Keratinocyte (primary cell): ENCODE data around the gene EPHB2. TPM values are rescaled to one million over a fixed set of nuclear protein-coding genes. Genes with fewer than 3 reads are reported as not detected.

Source experiments
- DNase-seq: peaks from one replicate; pipeline ENCODE4 v3.0.0-alpha.2; 2011; ENCODE audit warnings: low read depth, missing footprints, low spot score
- FAIRE-seq: peaks from 2 replicates; lab custom pipeline; 2011; peaks lifted over from hg19 to GRCh38; lab: Jason Lieb, UNC
- H2AFZ ChIP-seq: 2 replicates; pipeline ENCODE4 v1.6.0; 2012; ENCODE audit warnings: low read length, control low read depth, inconsistent platforms; ENCODE audit not compliant: control insufficient read depth
- H3K27ac ChIP-seq: 2 replicates; pipeline ENCODE4 v1.5.1; 2011; ENCODE audit warnings: low read length; ENCODE audit not compliant: control insufficient read depth, insufficient read depth
- H3K27me3 ChIP-seq: 3 replicates; pipeline ENCODE4 v1.6.0; 2011; ENCODE audit warnings: low read length; ENCODE audit not compliant: control insufficient read depth, insufficient read depth; ENCODE audit errors: extremely low read depth
- H3K36me3 ChIP-seq, 2 experiments: 2 replicates in 1 of 2; 3 replicates in 1 of 2; pipeline ENCODE4 v1.5.1; 2011; ENCODE audit warnings: low read length in 2 of 2, mild to moderate bottlenecking in 1 of 2; ENCODE audit not compliant: control insufficient read depth in 2 of 2, insufficient read depth in 2 of 2; ENCODE audit errors: extremely low read depth in 1 of 2
- H3K4me1 ChIP-seq: 3 replicates; pipeline ENCODE4 v1.5.1; 2011; ENCODE audit warnings: low read length; ENCODE audit not compliant: control insufficient read depth, insufficient read depth; ENCODE audit errors: extremely low read depth
- H3K4me2 ChIP-seq: 3 replicates; pipeline ENCODE4 v1.6.0; 2011; ENCODE audit warnings: low read depth, low read length; ENCODE audit not compliant: control insufficient read depth, insufficient read depth; ENCODE audit errors: extremely low read depth
- H3K4me3 ChIP-seq, 3 experiments: fragments of 200-600 bp in 1 of 3; sonication (generic) in 1 of 3; 2 replicates in 2 of 3; 3 replicates in 1 of 3; pipeline ENCODE4 v1.5.1; 2011 to 2016; ENCODE audit warnings: low read length in 3 of 3, mild to moderate bottlenecking in 3 of 3, control low read depth in 2 of 3, inconsistent platforms in 1 of 3, low read depth in 1 of 3, mixed read lengths in 1 of 3, mixed run types in 1 of 3, moderate library complexity in 1 of 3; ENCODE audit not compliant: control insufficient read depth in 2 of 3, insufficient read depth in 2 of 3; ENCODE audit errors: extremely low read depth in 1 of 3
- H3K79me2 ChIP-seq: 2 replicates; pipeline ENCODE4 v1.6.0; 2012; ENCODE audit warnings: low read length; ENCODE audit not compliant: control insufficient read depth, insufficient read depth
- H3K9ac ChIP-seq: 3 replicates; pipeline ENCODE4 v1.6.0; 2011; ENCODE audit warnings: low read length; ENCODE audit not compliant: control insufficient read depth, insufficient read depth; ENCODE audit errors: extremely low read depth
- H3K9me1 ChIP-seq: 3 replicates; pipeline ENCODE4 v1.6.0; 2011; ENCODE audit warnings: low read length; ENCODE audit not compliant: control insufficient read depth, insufficient read depth; ENCODE audit errors: extremely low read depth
- H3K9me3 ChIP-seq: 2 replicates; pipeline ENCODE4 v1.5.1; 2012; ENCODE audit warnings: low read depth, low read length; ENCODE audit not compliant: control insufficient read depth
- H4K20me1 ChIP-seq: 3 replicates; pipeline ENCODE4 v1.6.0; 2011; ENCODE audit warnings: low read length; ENCODE audit not compliant: control insufficient read depth, insufficient read depth; ENCODE audit errors: extremely low read depth
- CTCF ChIP-seq, 3 experiments: IDR thresholded peaks in 1 of 3; conservative IDR thresholded peaks in 1 of 3; optimal IDR thresholded peaks in 1 of 3; 2 replicates in 2 of 3; 3 replicates in 1 of 3; pipeline versions ENCODE3 to v1.5.1; 2011; ENCODE audit warnings: low read length in 3 of 3, mild to moderate bottlenecking in 3 of 3, moderate library complexity in 2 of 3, control low read depth in 1 of 3, inconsistent platforms in 1 of 3; ENCODE audit not compliant: insufficient read depth in 2 of 3; ENCODE audit errors: extremely low read depth in 1 of 3
- EZH2 ChIP-seq: IDR thresholded peaks from one replicate; pipeline ENCODE4 v1.6.1; 2012; ENCODE audit warnings: inconsistent platforms, mild to moderate bottlenecking, low read length, moderate library complexity
- dilution Hi-C: fragments of 300-500 bp; cut with MboI; formaldehyde crosslinking; loops from one replicate; pipeline ENCODE4 v1.7.0; 2020; ENCODE audit warnings: low sequenced_read_pairs; ENCODE audit not compliant: extremely low pct_ligation_motif_present
- polyA plus RNA-seq, 5 experiments: library from polyadenylated mRNA; depleted of rRNA in 3 of 5; stranded (reverse) in 3 of 5; stranded (forward) in 1 of 5; unstranded in 1 of 5; fragments of >200 nt; gene quantifications; 1 replicate in 1 of 5; 2 replicates in 3 of 5; 3 replicates in 1 of 5; pipeline versions ENCODE4 v1.2.1 to v1.2.3, GENCODE V29; 2011 to 2012; ENCODE audit warnings: missing spikeins in 2 of 5, low read depth in 1 of 5, low replicate concordance in 1 of 5

Gene EPHB2
- polyA plus RNA-seq, 1 donor (not counting 4 experiments of a cell fraction or from before 2014, with no cell fraction given) = 0.10 TPM

- Histone ChIP-seq H3K4me1 (no peaks in the 10 kb centered on the region), H3K4me3 (no peak overlapping the region), H3K36me3 (no peaks in the 10 kb centered on the region), H3K27ac (no peak overlapping the region), H3K9me1 (no peaks in the 10 kb centered on the region), H3K4me2 (no peak overlapping the region), H2AFZ (no peak overlapping the region), H3K79me2 (no peaks in the 10 kb centered on the region), H3K9ac (no peak overlapping the region), H4K20me1 (no peaks in the 10 kb centered on the region), H3K27me3 (peaks cover 28% of the 10 kb centered on the region), H3K9me3 (no peaks in the 10 kb centered on the region)
- dilution Hi-C loops = no loop called here
- FAIRE-seq (no peak), DNase-seq (no peak)
- TF ChIP-seq EZH2 (no peak), CTCF (optimal IDR thresholded peaks at IDR 0.05 in 1 of 3, IDR thresholded peaks at IDR 0.05 in 1 of 3, conservative IDR thresholded peaks at IDR 0.05 in 1 of 3; ENCODE audit: extremely low read depth in 1 of 3, insufficient read depth in 2 of 3, low read length in 3 of 3) (no peak)
Observed at GRCh38 chr1:22874785-22875184, 164.1 kb downstream of the EPHB2 start.

GRCh38 chr1:22875241-22875640, 164.6 kb downstream of the EPHB2 start:
- Histone ChIP-seq H3K4me3 (no peak overlapping the region), H3K9me1 (no peaks in the 10 kb centered on the region), H3K9me3 (no peaks in the 10 kb centered on the region), H2AFZ (no peak overlapping the region), H3K27me3 (peaks cover 24% of the 10 kb centered on the region), H3K4me2 (no peak overlapping the region), H3K9ac (no peak overlapping the region), H3K79me2 (no peaks in the 10 kb centered on the region), H3K36me3 (no peaks in the 10 kb centered on the region), H3K27ac (no peak overlapping the region), H3K4me1 (no peaks in the 10 kb centered on the region), H4K20me1 (no peaks in the 10 kb centered on the region)
- dilution Hi-C loops = no loop called here
- DNase-seq (no peak), FAIRE-seq (no peak)
- TF ChIP-seq CTCF (optimal IDR thresholded peaks at IDR 0.05 in 1 of 3, IDR thresholded peaks at IDR 0.05 in 1 of 3, conservative IDR thresholded peaks at IDR 0.05 in 1 of 3; ENCODE audit: extremely low read depth in 1 of 3, insufficient read depth in 2 of 3, low read length in 3 of 3) = no peak
- TF ChIP-seq EZH2 = no peak
